GM12892 (cell line): Measurements from ENCODE around the gene CDKN2AIPNL.

ENCODE experiments used
- POLR2A ChIP-seq: IDR thresholded peaks from 2 replicates; pipeline ENCODE4 v1.6.1; 2011; ENCODE audit warnings: low read depth, low read length, control low read depth
- POLR2AphosphoS5 ChIP-seq: IDR thresholded peaks from 2 replicates; pipeline ENCODE4 v1.6.1; 2011; ENCODE audit warnings: low read depth, low read length, control low read depth

DNA sequence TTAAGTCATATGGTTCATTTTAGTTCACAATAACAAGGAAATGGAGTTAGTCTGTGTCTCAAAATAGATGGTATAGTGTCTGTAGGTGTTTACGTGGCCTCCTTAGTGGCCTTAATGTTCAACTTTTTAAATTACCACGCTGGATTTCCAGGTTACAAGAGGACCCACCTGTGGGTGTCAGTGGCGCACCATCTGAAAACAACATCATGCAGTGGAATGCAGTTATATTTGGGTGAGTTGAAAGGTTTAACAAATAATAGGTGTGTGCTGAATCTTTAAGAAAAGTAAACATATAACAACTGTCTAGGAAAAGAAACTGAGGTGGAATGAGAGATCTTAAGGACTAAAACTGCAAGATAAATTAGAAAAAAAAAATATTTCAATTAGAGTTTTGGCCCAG is 37.4 kb downstream of the CDKN2AIPNL start:
- TF ChIP-seq POLR2A = no peak
- no peak for TF ChIP-seq POLR2AphosphoS5
